ENCODE data around the gene CYFIP2.

- TF ChIP-seq EP300 (IDR thresholded peaks at IDR 0.05) (no peak), POLR2A (IDR thresholded peaks at IDR 0.05) (no peak)
Measured at GRCh38 chr5:157335534-157336422, 69.9 kb downstream of the CYFIP2 start.

All from stomach (tissue), 4 donors.